Ascending aorta (tissue), 2 donors: ENCODE data around the gene RFX3. TPM values are rescaled to one million over a fixed set of nuclear protein-coding genes. Genes with fewer than 3 reads are reported as not detected.

ENCODE experiments used
- DNase-seq, 2 donors: peaks; one replicate each; pipeline ENCODE4 v3.0.0-alpha.2; 2019; ENCODE audit warnings: low spot score in 2 of 2
- H3K27ac ChIP-seq, 2 donors: fragments of 200-600 bp; sonication (generic); one replicate each; pipeline ENCODE4 v1.5.1; 2016 to 2017; ENCODE audit warnings: mild to moderate bottlenecking in 1 of 2
- H3K27me3 ChIP-seq: fragments of 200-600 bp; sonication (generic); one replicate; pipeline ENCODE4 v1.5.1; 2017
- H3K36me3 ChIP-seq, 2 donors: fragments of 200-600 bp; sonication (generic); one replicate each; pipeline ENCODE4 v1.5.1; 2016
- H3K4me1 ChIP-seq, 2 donors: fragments of 200-600 bp; sonication (generic); one replicate each; pipeline ENCODE4 v1.5.1; 2016 to 2017; ENCODE audit warnings: mild to moderate bottlenecking in 1 of 2
- H3K4me3 ChIP-seq, 2 donors: fragments of 200-600 bp; sonication (generic); one replicate each; pipeline ENCODE4 v1.5.1; 2016 to 2017; ENCODE audit warnings: mild to moderate bottlenecking in 1 of 2
- H3K9me3 ChIP-seq, 2 donors: fragments of 200-600 bp; sonication (generic); one replicate each; pipeline ENCODE4 v1.5.1; 2016
- intact Hi-C: fragments of 100-400 bp; cut with DNase I; formaldehyde crosslinking; loops from one replicate; pipeline ENCODE4 v1.15.1; 2023
- total RNA-seq: library from RNA; depleted of rRNA; stranded (reverse); fragments of >200 nt; gene quantifications from one replicate; pipeline ENCODE4 v1.1.0, GENCODE V29; 2016
- TF ChIP-seq, protein P1 (sequence below), 3 experiments: fragments of 200-600 bp in 2 of 3; fragments of 450-650 bp in 1 of 3; sonication (generic) in 2 of 3; IDR thresholded peaks; one replicate each; pipeline ENCODE4 v1.5.1; 2016 to 2019; ENCODE audit warnings: antibody characterized with exemption in 3 of 3, mild to moderate bottlenecking in 1 of 3, moderate library complexity in 1 of 3

The RFX3 gene
- total RNA-seq, 1 donor from 2014 or later = 4.0 TPM

DNA sequence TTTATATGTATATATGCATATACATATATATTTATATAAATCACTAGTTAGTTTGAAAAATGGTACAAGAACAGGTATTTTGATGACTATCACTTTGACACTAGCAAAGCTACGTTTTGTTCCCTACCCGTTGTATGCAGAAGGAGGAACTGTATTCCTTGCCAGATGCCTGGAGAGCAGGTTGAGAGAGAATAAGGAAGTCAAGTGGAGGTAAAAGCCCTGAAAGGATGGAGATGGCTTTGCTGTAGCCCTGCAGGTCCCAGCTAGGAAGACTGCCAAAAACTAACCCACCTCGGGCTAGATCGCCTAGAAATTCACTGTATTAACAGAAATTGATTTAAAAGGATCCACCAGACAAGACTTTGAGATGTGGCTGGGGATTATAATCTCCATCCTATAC, 229.3 kb downstream of the RFX3 start:
- Histone ChIP-seq H3K4me3 (no peak overlapping the region), H3K36me3 (no peaks in the 10 kb centered on the region), H3K27me3 (no peaks in the 10 kb centered on the region), H3K27ac (no peak overlapping the region), H3K4me1 (no peaks in the 10 kb centered on the region), H3K9me3 (no peaks in the 10 kb centered on the region)
- intact Hi-C loops = no loop called here
- DNase-seq = no peak
- TF ChIP-seq, protein P1, sequence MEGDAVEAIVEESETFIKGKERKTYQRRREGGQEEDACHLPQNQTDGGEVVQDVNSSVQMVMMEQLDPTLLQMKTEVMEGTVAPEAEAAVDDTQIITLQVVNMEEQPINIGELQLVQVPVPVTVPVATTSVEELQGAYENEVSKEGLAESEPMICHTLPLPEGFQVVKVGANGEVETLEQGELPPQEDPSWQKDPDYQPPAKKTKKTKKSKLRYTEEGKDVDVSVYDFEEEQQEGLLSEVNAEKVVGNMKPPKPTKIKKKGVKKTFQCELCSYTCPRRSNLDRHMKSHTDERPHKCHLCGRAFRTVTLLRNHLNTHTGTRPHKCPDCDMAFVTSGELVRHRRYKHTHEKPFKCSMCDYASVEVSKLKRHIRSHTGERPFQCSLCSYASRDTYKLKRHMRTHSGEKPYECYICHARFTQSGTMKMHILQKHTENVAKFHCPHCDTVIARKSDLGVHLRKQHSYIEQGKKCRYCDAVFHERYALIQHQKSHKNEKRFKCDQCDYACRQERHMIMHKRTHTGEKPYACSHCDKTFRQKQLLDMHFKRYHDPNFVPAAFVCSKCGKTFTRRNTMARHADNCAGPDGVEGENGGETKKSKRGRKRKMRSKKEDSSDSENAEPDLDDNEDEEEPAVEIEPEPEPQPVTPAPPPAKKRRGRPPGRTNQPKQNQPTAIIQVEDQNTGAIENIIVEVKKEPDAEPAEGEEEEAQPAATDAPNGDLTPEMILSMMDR (IDR thresholded peaks at IDR 0.05) = no peak

DNA sequence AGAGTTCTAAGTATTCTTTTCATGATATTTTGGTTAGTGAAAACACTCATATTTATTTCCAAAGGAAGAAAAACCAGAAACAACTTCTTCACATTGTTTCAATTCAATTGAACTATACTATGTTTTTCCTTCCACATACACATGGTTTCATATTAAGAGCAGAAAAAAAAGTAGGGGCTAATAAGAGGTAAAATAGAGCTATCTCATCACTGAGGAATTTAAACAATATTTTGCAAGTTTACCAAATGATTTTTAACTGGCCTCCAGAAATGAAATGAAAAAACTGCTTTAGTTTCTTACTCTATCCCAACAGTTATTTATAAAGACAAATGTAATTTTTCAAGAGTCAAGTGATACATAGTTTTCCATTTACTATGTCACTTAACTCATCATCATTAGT, 233.5 kb downstream of the RFX3 start:
- no peak for DNase-seq
- intact Hi-C loops = no loop called here
- TF ChIP-seq, protein P1 (IDR thresholded peaks at IDR 0.05) = no peak

DNA sequence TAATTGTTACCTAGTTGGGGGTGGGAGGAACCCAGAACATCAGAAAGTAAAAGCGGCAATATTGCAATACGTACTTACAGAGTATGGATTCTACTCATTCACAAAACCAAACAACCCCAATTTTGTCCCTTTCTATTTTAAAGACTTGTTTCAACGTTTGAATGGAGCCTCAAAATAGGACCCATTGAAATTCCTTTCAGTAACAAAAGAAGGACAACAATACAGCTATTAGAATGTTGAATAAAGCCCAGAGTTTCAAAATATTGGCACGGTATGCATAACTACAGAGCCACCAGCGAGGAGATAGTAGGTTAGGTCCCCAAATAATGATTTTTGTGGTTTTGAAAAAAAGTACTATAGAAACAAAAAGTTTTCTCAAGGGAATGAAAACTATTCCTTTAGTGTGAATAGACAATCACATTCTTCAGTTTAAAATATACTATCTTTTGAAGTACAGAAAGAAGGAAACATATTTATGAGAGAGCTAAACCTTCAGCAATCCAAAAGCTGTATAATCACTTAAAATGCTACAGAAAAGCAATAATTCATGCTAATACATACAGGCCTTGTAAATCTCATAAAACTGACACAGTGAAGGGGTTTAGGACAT, 235.5 kb downstream of the RFX3 start:
- intact Hi-C loops = no loop called here
- H3K4me1 ChIP-seq = no peaks in the 10 kb centered on the region
- no peak overlapping the region for H3K4me3 ChIP-seq
- no peak overlapping the region for H3K27ac ChIP-seq
- no peaks in the 10 kb centered on the region for H3K9me3 ChIP-seq
- no peaks in the 10 kb centered on the region for H3K27me3 ChIP-seq
- H3K36me3 ChIP-seq = no peaks in the 10 kb centered on the region
- no peak for DNase-seq
- TF ChIP-seq, protein P1 (IDR thresholded peaks at IDR 0.05) = no peak

More for the DNA sequence above, 233.5 kb downstream of the RFX3 start:
- Histone ChIP-seq H3K36me3 (no peaks in the 10 kb centered on the region), H3K9me3 (no peaks in the 10 kb centered on the region), H3K27me3 (no peaks in the 10 kb centered on the region), H3K4me1 (no peaks in the 10 kb centered on the region), H3K4me3 (no peak overlapping the region), H3K27ac (no peak overlapping the region)

DNA sequence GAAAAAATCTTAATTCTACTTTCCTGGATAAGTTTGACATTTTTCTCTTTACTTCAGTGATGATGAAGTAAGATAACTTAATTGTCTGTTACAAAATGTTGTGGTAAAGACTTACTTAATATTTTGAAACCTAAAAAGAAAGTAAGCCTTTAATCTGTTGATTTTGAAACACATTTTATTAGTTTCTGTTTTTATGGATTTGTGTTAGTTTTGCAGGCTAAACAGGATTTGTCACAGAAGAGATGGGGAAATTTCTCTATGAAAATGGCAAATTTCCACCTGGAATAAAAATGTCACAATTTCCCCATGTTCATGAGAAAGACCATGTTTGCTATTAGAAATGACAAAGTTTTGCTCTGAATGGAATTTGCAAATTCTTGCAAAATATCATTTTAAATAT, 237.1 kb downstream of the RFX3 start:
- Histone ChIP-seq H3K27me3 (no peaks in the 10 kb centered on the region), H3K4me1 (no peaks in the 10 kb centered on the region), H3K27ac (no peak overlapping the region), H3K9me3 (no peaks in the 10 kb centered on the region), H3K4me3 (no peak overlapping the region), H3K36me3 (no peaks in the 10 kb centered on the region)
- intact Hi-C loops = no loop called here
- no peak for DNase-seq
- TF ChIP-seq, protein P1 (IDR thresholded peaks at IDR 0.05) = no peak

DNA sequence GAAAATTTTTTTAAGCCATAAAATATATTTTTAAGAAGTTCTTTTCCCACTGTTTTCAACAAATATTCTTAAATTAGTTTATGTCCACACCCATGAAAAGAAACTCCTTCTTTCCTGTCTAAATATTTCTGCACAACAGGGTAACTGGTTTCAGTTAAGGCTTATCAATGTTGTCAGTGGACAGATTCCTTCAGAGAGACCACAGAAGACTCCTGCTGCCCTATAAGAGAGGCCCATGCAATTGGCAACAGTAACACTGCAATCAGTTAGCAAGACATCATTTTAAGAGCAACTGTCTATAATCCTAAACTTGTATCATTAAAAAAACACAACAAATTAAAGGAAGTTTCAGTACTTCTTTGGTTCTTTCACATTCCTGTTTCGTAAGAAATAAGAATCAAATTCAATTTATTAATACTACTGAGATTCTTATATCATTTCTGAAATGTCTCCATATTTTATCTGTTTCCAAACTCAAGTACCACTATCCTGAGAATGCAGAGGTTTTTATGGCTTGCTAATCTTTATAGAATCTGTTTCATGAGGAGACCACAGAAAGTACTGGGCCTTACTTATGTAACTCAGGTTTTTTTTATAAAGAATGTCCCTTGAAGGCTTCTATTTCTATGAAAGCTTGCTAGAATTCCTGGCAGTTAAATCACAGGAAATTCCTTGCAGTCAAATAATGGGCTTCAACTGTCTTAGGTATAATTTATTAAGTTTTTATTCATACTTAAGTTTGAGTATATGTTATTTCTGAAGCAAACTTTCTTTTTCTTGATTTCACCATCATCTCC, 240.2 kb downstream of the RFX3 start:
- Histone ChIP-seq H3K36me3 (peaks cover 0 to 5% of the 10 kb centered on the region in 2 donors), H3K27ac (no peak overlapping the region), H3K9me3 (no peaks in the 10 kb centered on the region), H3K27me3 (no peaks in the 10 kb centered on the region), H3K4me3 (no peak overlapping the region), H3K4me1 (no peaks in the 10 kb centered on the region)
- intact Hi-C loops = no loop called here
- no peak for DNase-seq
- TF ChIP-seq, protein P1 (IDR thresholded peaks at IDR 0.05) = no peak
